Measurements from ENCODE around the gene FAM216B.

DNA sequence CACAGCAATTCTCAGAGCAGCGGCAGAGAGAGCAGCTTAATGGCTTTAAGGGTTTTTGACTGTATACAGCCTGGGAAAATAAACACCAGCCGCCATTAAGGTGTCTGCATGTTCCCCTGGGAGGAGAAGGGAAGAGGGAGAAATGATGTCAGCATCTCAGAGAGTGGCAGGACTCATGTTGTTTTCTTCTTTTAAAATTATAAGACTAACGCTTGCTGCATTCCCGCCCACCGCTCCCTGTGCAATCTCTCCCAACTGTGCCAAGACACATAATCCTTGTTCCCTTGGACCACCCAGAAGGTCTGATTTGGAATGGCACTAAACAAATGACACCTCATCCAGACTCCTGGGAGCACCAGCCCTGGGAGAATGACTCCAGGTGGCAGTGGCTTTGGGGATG, 27.7 kb upstream of the FAM216B start:
- TF ChIP-seq CTCF (IDR thresholded peaks at IDR 0.05): no peak
- no peak for TF ChIP-seq RCOR1 (IDR thresholded peaks at IDR 0.05; ENCODE audit: low read length)
- TF ChIP-seq YY1 (IDR thresholded peaks at IDR 0.05; ENCODE audit: low read depth): no peak
- TF ChIP-seq ZBTB33 (IDR thresholded peaks at IDR 0.05; ENCODE audit: borderline replicate concordance, low read depth): no peak
- no peak for TF ChIP-seq EZH2phosphoT487 (IDR thresholded peaks at IDR 0.05; ENCODE audit: borderline replicate concordance, low read depth)
- no peak for TF ChIP-seq RAD21 (IDR thresholded peaks at IDR 0.05; ENCODE audit: low read length)
- TF ChIP-seq PBX3 (IDR thresholded peaks at IDR 0.05): no peak
